Measurements from ENCODE around the gene ITGA3. TPM values are rescaled to one million over a fixed set of nuclear protein-coding genes. Genes with fewer than 3 reads are reported as not detected.

The ITGA3 gene
- polyA plus RNA-seq, 1 experiment = 39.9 TPM

DNA sequence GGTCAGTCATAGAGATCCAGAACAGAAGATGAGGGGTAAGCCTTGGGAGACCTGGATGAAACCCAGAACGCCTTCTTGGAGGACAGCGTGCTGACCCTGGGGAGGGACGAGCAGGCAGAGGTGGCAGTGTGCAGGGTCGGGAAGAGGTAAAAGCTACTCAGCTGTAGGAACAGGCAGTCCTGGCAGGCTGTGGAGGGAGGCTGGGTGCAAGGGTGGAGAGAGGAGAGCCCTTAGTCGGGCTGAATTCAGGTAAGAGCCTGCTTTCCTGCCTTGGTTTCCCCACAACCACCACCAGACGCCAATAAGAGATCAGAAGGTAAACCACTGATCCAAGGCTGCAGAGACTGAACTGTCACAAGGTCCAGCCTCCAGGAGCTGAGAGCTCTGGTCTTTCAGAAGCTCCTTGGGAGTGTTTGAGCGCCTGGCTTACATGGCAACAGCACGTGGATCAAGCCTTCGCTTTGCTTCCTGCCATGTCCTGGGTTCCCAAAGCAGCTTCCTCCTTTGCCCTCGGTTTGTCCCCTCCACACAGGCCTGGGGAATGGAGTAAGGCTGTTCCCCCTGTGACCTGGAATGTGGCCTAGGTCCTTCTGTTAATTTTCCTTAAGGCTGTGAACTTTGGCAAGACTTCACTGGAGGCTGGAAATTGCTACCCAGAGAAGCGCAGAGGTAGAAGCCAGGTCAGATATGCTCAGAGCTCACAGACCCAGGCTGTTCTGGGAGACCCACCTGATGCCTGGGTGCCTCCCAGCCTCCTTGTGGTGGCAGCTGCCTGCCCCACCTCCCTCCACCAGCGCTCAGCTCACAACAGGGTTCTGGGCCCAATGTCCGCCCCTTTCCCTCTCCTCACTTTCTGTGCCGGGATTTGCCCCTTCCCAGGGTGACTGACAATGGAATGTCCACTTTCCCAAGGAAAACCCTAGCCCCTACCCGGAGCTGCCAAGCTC is 35.3 kb downstream of the ITGA3 start:
- DNase-seq (ENCODE audit: low read depth, low spot score) = no peak
- Histone ChIP-seq H3K4me3 (ENCODE audit: low read depth, low read length) (no peak overlapping the region), H3K9me3 (ENCODE audit: control insufficient read depth, insufficient read depth, low read length) (no peaks in the 10 kb centered on the region), H3K27ac (ENCODE audit: low read depth, low read length) (no peak overlapping the region), H3K27me3 (ENCODE audit: control insufficient read depth, insufficient read depth, low read length) (no peaks in the 10 kb centered on the region)
- ChIA-PET POLR2A (no interaction called here), CTCF (interaction anchor here (0.5 to 4.5 kb wide), 8 partner anchors 10 to 204 kb away, joined by 3 to 171 read pairs (median 6); no protein-coding TSS in a partner anchor)
- TF ChIP-seq, protein P1, sequence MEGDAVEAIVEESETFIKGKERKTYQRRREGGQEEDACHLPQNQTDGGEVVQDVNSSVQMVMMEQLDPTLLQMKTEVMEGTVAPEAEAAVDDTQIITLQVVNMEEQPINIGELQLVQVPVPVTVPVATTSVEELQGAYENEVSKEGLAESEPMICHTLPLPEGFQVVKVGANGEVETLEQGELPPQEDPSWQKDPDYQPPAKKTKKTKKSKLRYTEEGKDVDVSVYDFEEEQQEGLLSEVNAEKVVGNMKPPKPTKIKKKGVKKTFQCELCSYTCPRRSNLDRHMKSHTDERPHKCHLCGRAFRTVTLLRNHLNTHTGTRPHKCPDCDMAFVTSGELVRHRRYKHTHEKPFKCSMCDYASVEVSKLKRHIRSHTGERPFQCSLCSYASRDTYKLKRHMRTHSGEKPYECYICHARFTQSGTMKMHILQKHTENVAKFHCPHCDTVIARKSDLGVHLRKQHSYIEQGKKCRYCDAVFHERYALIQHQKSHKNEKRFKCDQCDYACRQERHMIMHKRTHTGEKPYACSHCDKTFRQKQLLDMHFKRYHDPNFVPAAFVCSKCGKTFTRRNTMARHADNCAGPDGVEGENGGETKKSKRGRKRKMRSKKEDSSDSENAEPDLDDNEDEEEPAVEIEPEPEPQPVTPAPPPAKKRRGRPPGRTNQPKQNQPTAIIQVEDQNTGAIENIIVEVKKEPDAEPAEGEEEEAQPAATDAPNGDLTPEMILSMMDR (IDR thresholded peaks at IDR 0.05; ENCODE audit: low read depth, low read length) = no peak

DNA sequence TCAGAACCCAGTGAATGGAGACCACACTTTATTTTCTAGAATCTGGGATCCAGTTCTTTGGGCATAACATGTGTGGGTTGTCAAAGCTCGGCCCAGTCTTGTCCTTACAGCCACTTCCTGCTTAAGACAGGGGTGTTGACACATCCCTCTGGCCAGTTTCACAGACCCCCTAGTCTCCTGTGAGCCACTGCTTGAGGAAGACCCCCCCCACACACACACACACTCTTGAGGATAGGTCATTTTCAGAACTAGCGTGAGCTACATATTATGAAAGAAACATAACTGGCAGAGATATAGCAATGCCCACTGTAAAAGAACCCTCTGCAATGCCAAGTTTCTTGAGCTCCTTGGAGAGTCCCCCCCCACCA is 36.0 kb downstream of the ITGA3 start:
- no peaks in the 10 kb centered on the region for H3K9me3 ChIP-seq (ENCODE audit: control insufficient read depth, insufficient read depth, low read length)
- TF ChIP-seq, protein P1 (IDR thresholded peaks at IDR 0.05; ENCODE audit: low read depth, low read length) = no peak
- POLR2A ChIA-PET = interaction anchor here (0.6 to 0.7 kb wide), 2 partner anchors 187 to 597 kb away, joined by 3 to 7 read pairs; no protein-coding TSS in a partner anchor
- no peak overlapping the region for H3K27ac ChIP-seq (ENCODE audit: low read depth, low read length)
- no peaks in the 10 kb centered on the region for H3K27me3 ChIP-seq (ENCODE audit: control insufficient read depth, insufficient read depth, low read length)
- H3K4me3 ChIP-seq (ENCODE audit: low read depth, low read length) = no peak overlapping the region
- CTCF ChIA-PET = interaction anchor here (0.5 to 4.5 kb wide), 9 partner anchors 9 to 271 kb away, joined by 3 to 171 read pairs (median 4); no protein-coding TSS in a partner anchor
- no peak for DNase-seq (ENCODE audit: low read depth, low spot score)

GRCh38 chr17:50093246-50093645 is 37.3 kb downstream of the ITGA3 start:
- H3K27ac ChIP-seq (ENCODE audit: low read depth, low read length) = no peak overlapping the region
- TF ChIP-seq, protein P1 (IDR thresholded peaks at IDR 0.05; ENCODE audit: low read depth, low read length) = no peak
- no peaks in the 10 kb centered on the region for H3K9me3 ChIP-seq (ENCODE audit: control insufficient read depth, insufficient read depth, low read length)
- POLR2A ChIA-PET = interaction anchor here (1.5 kb wide), 1 partner anchor 108 kb away, joined by 7 read pairs; the partner anchor contains the start of gene COL1A1
- DNase-seq (ENCODE audit: low read depth, low spot score) = no peak
- CTCF ChIA-PET = interaction anchor here (0.8 to 4.5 kb wide), 18 partner anchors 12 to 270 kb away, joined by 4 to 171 read pairs (median 12); no protein-coding TSS in a partner anchor
- no peaks in the 10 kb centered on the region for H3K27me3 ChIP-seq (ENCODE audit: control insufficient read depth, insufficient read depth, low read length)
- no peak overlapping the region for H3K4me3 ChIP-seq (ENCODE audit: low read depth, low read length)

- H3K4me3 ChIP-seq (ENCODE audit: low read depth, low read length) = no peak overlapping the region
- H3K27ac ChIP-seq (ENCODE audit: low read depth, low read length) = no peak overlapping the region
- H3K9me3 ChIP-seq (ENCODE audit: control insufficient read depth, insufficient read depth, low read length) = no peaks in the 10 kb centered on the region
- ChIA-PET POLR2A (interaction anchor here (1.0 to 1.5 kb wide), 3 partner anchors 18 to 108 kb away, joined by 4 to 7 read pairs (median 5); partner anchors contain the start of gene COL1A1), CTCF (interaction anchor here (0.6 to 4.5 kb wide), 71 partner anchors 9 to 277 kb away, joined by 3 to 171 read pairs (median 7); partner anchors contain the start of genes DLX3, PPP1R9B and SGCA)
- DNase-seq (ENCODE audit: low read depth, low spot score) = no peak
- no peaks in the 10 kb centered on the region for H3K27me3 ChIP-seq (ENCODE audit: control insufficient read depth, insufficient read depth, low read length)
- TF ChIP-seq, protein P1 (IDR thresholded peaks at IDR 0.05; ENCODE audit: low read depth, low read length) = no peak
Observed at GRCh38 chr17:50093807-50094206, 37.9 kb downstream of the ITGA3 start.
